ENCODE results near the gene POU2F1. TPM values are rescaled to one million over a fixed set of nuclear protein-coding genes. Genes with fewer than 3 reads are reported as not detected.

Gene POU2F1
- polyA plus RNA-seq, 1 donor from 2014 or later = 10.9 TPM

GRCh38 chr1:167212025-167212424 is 8.7 kb upstream of the POU2F1 start:
- Histone ChIP-seq H3K9me2 (ENCODE audit: insufficient read depth, low read length) (no peaks in the 10 kb centered on the region), H3F3A (ENCODE audit: insufficient read depth, low read length, poor library complexity, severe bottlenecking) (no peaks in the 10 kb centered on the region), H3K27ac (ENCODE audit: low read length) (no peak overlapping the region), H3K9me3 (ENCODE audit: low read length) (no peaks in the 10 kb centered on the region), H4K20me1 (ENCODE audit: insufficient read depth) (no peaks in the 10 kb centered on the region), H3K4me2 (ENCODE audit: low read length) (no peak overlapping the region), H3K79me2 (replicated peaks; ENCODE audit: insufficient read depth, low read length) (no peaks in the 10 kb centered on the region), H3K4me3 (ENCODE audit: low read length) (no peak overlapping the region), H3K9ac (ENCODE audit: low read length) (no peak overlapping the region), H3K27me3 (ENCODE audit: insufficient read depth, low read depth, low read length) (no peaks in the 10 kb centered on the region), H2AFZ (ENCODE audit: low read depth, low read length) (no peak overlapping the region), H3K36me3 (ENCODE audit: insufficient read depth, low read length) (no peaks in the 10 kb centered on the region)
- TF ChIP-seq POLR2AphosphoS5 (IDR thresholded peaks at IDR 0.05) = no peak
- no peak for TF ChIP-seq EZH2 (IDR thresholded peaks at IDR 0.05; ENCODE audit: borderline replicate concordance, insufficient read depth, low read length, poor library complexity, severe bottlenecking)
- no peak for TF ChIP-seq RAD21 (conservative IDR thresholded peaks at IDR 0.05)
- TF ChIP-seq SMC3 (conservative IDR thresholded peaks at IDR 0.05; ENCODE audit: poor library complexity) = no peak
- no peak for TF ChIP-seq TAF1 (IDR thresholded peaks at IDR 0.05; ENCODE audit: low read depth)
- no peak for TF ChIP-seq CTCF (IDR thresholded peaks at IDR 0.05; ENCODE audit: poor library complexity, severe bottlenecking)

- H3F3A ChIP-seq (ENCODE audit: insufficient read depth, low read length, poor library complexity, severe bottlenecking) = no peaks in the 10 kb centered on the region
- no peak overlapping the region for H3K4me3 ChIP-seq (ENCODE audit: low read length)
- no peaks in the 10 kb centered on the region for H3K79me2 ChIP-seq (replicated peaks; ENCODE audit: insufficient read depth, low read length)
- H3K9me2 ChIP-seq (ENCODE audit: insufficient read depth, low read length) = no peaks in the 10 kb centered on the region
- no peak overlapping the region for H3K4me2 ChIP-seq (ENCODE audit: low read length)
- no peaks in the 10 kb centered on the region for H3K27me3 ChIP-seq (ENCODE audit: insufficient read depth, low read depth, low read length)
- no peaks in the 10 kb centered on the region for H3K9me3 ChIP-seq (ENCODE audit: low read length)
- H3K27ac ChIP-seq (ENCODE audit: low read length) = no peak overlapping the region
- no peak overlapping the region for H2AFZ ChIP-seq (ENCODE audit: low read depth, low read length)
- no peaks in the 10 kb centered on the region for H4K20me1 ChIP-seq (ENCODE audit: insufficient read depth)
- H3K9ac ChIP-seq (ENCODE audit: low read length) = no peak overlapping the region
- H3K36me3 ChIP-seq (ENCODE audit: insufficient read depth, low read length) = no peaks in the 10 kb centered on the region
- TF ChIP-seq SMC3 (conservative IDR thresholded peaks at IDR 0.05; ENCODE audit: poor library complexity) = no peak
- no peak for TF ChIP-seq POLR2AphosphoS5 (IDR thresholded peaks at IDR 0.05)
- TF ChIP-seq EP300 (conservative IDR thresholded peaks at IDR 0.05; ENCODE audit: poor library complexity, severe bottlenecking) = no peak
- no peak for TF ChIP-seq EZH2 (IDR thresholded peaks at IDR 0.05; ENCODE audit: borderline replicate concordance, insufficient read depth, low read length, poor library complexity, severe bottlenecking)
- TF ChIP-seq RAD21 (conservative IDR thresholded peaks at IDR 0.05) = no peak
- no peak for TF ChIP-seq TAF1 (IDR thresholded peaks at IDR 0.05; ENCODE audit: low read depth)
- no peak for TF ChIP-seq CTCF (IDR thresholded peaks at IDR 0.05; ENCODE audit: poor library complexity, severe bottlenecking)
- TF ChIP-seq REST (IDR thresholded peaks at IDR 0.05; ENCODE audit: borderline replicate concordance) = no peak
- no peak for TF ChIP-seq MXI1 (conservative IDR thresholded peaks at IDR 0.05; ENCODE audit: poor library complexity, severe bottlenecking)
These were observed 3.9 kb upstream of the POU2F1 start for GRCh38 chr1:167216809-167217208.
